Epithelial cell of esophagus (primary cell): ENCODE data around the gene PUM1.

Source experiments
- DNase-seq: peaks from one replicate; pipeline ENCODE4 v3.0.0; 2010; ENCODE audit warnings: low read depth
- H3K4me3 ChIP-seq: 2 replicates; pipeline ENCODE4 v1.5.1; 2011; ENCODE audit warnings: mild to moderate bottlenecking, low read length, control low read depth
- TF ChIP-seq, protein P1 (sequence below): IDR thresholded peaks from 2 replicates; pipeline ENCODE4 v1.5.1; 2011; ENCODE audit warnings: low read depth, mild to moderate bottlenecking, low read length, control low read depth, inconsistent platforms; ENCODE audit not compliant: insufficient read depth; ENCODE audit errors: missing control alignments

Gene PUM1

DNA sequence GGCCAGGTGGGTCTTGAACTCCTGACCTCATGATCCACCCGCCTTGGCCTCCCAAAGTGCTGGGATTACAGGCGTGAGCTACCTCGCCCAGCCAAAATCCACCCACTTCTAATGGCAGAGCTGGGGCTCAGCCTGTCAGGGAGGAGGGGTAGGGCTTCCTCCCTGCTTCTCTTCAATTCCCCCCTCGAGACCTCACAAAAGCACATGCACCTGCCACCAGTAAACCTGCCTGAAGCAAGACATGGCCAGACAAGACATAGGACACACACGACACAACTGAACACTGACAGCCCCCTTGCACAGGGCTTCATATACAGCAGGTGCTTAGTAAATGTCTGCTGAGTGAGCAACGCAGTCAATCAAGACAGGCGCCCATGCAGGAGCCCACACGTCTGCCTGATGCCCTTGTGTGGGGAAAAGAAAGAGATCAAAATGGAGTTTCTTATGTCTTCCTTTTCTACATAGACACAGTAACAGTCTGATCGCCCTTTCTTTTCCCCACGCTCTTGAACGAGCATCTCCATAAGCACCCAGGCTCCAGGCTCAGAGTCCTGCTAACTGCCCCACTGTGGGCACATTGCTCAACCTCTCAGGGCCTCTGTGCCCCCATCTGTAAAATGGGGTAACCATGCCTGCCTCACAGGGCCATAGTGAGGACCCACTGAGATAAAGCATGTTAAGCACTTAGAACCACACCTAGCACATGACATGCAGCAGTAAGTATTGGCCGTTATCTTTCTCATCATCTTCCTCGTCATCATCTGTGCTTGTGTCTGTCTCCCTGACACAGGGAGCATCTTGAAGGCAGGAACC lies 165.7 kb downstream of the PUM1 start:
- no peak overlapping the region for H3K4me3 ChIP-seq
- no peak for DNase-seq
- TF ChIP-seq, protein P1, sequence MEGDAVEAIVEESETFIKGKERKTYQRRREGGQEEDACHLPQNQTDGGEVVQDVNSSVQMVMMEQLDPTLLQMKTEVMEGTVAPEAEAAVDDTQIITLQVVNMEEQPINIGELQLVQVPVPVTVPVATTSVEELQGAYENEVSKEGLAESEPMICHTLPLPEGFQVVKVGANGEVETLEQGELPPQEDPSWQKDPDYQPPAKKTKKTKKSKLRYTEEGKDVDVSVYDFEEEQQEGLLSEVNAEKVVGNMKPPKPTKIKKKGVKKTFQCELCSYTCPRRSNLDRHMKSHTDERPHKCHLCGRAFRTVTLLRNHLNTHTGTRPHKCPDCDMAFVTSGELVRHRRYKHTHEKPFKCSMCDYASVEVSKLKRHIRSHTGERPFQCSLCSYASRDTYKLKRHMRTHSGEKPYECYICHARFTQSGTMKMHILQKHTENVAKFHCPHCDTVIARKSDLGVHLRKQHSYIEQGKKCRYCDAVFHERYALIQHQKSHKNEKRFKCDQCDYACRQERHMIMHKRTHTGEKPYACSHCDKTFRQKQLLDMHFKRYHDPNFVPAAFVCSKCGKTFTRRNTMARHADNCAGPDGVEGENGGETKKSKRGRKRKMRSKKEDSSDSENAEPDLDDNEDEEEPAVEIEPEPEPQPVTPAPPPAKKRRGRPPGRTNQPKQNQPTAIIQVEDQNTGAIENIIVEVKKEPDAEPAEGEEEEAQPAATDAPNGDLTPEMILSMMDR = no peak

DNA sequence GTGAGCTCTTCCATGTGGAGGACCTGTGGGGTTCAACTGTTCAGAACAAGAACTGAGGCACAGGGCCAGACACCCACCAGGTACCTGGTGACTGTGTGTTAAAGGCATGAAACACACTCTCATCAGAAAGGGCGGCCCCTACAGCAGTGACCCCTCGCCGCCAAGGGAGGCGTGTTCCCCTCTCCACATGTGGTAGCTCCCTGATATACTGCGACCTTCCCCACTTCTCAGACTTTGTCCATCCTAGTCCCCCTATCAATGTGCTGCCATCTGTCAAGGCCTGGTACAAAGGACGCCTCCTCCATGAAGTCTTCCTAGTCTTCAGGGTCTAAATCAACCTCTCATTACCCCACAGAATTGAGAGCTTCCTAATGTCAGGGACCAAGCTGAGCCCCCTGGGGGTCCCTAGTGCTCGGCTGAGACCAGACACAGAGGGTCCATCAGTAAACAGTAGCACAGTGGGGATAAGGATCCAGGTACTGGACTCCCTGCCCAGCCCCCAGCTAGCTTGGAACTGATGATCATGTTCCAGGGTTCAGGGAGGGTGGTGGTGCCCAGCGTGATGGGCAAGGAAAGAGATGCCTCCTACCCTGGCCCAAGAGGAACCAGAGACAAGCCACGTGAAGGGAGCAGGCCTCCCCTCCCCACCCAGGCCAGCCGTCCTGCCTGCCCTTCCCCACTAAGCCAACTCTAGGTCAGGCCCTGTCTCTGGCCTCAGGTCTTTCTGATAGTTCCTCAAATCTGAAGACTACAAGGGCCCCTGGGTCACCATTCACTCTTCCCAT lies 167.3 kb downstream of the PUM1 start:
- TF ChIP-seq, protein P1 = no peak
- no peak for DNase-seq
- no peak overlapping the region for H3K4me3 ChIP-seq

DNA sequence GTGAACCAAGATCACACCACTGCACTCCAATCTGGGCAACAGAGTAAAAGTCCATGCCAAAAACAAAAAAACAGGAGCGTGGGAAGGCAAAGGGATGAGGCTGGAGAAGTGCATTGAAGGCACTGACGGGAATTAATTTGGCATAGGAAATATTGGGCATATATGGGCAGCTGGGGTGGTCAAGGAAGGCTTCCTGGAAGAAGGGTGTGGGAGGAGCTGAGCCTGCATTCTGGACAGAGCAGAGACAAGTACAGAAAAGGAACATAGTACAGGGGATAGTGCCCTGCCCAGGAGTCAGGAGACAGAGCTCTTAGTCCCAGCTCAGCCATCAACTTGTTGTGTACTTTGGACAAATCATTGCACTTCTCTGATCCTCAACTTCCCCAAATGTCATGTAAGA lies 168.6 kb downstream of the PUM1 start:
- no peak for DNase-seq
- TF ChIP-seq, protein P1 = no peak
- H3K4me3 ChIP-seq = no peak overlapping the region

DNA sequence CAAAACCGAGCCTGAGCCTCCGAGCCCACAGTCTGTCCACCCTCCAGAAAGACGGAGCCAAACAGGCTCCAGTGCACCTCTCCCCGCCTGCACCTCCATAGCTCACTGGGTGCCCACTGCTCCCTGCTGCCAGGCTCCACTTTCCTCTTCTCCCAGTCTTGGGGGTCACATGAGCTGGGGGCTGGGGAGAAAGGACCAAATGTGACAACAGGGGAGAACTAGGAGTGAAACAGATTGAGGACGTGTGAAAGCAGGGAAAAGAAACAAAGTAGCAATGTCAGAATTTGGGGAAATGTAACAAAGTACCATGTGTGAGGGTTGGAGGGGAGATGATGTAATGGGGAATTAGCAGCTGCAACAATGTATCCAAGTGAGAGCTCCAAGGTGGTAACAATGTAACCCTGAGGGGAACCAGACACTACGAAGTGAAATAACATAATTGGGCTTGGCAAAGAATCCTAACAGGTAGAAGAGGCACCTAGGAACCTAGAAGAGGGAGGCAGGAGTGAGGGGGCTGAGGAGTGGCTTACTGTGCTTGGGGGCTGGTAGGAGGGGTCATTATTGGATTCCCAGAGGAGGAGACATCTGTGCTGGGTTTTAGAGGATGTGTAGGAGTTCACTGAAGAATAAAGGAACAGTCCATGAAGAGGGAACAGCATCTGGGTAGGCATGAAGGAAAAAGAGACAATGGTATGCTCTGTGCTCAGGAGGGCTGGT lies 169.4 kb downstream of the PUM1 start:
- TF ChIP-seq, protein P1 = no peak
- no peak for DNase-seq
- H3K4me3 ChIP-seq = no peak overlapping the region

DNA sequence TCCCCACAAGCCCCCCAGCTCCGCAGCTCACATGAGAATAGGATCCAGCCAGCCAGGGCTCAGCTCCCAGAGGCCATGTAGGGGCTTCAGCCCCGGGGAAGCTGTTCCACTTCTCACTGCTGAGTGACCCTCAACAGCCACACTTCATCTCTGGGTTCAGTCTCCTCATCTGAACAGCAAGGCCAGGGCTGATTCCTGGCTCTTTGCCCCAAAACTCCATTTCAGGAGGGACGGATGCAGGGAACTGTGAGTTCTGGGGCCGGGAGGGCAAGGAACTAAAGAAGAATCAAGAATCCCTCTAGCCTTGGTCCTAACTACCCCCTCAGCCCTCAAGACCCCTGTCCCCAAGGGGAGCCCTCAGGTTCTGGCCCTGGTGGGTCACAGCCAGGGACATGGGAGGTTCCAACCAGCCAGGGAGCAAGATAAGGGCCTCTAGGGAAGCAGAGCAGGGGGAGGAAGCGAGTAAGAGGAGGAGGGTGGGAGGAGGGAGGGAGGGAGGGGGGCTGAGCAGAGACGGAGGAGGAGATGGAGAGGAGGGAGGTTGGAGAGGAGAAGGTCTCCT lies 170.1 kb downstream of the PUM1 start:
- no peak for DNase-seq
- TF ChIP-seq, protein P1 = no peak
- no peak overlapping the region for H3K4me3 ChIP-seq

DNA sequence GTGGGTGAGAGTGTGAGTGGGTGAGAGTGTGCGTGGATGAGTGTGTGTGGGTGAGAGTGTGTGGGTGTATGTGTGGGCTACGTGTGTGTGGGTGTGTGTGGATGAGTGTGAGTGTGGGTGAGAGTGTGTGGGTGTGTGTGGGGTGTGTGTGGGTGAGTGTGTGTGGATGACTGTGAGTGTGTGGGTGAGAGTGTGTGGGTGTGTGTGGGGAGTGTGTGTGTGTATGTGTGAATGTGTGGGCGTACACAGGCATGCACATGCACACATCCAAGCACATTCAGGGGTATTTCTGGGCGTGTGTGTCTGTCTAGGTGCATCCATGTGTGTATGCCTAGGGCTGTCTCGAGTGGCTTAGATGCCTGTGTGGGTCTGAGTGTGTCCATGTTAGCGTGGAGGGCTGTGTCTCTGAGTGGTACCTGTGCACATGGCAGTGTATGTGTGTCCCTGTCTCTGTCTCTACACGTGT lies 171.0 kb downstream of the PUM1 start:
- H3K4me3 ChIP-seq = no peak overlapping the region
- DNase-seq = no peak
- TF ChIP-seq, protein P1 = no peak
